Thoracic aorta (tissue), 2 donors: ENCODE data around the gene HDGFL2. TPM values are rescaled to one million over a fixed set of nuclear protein-coding genes. Genes with fewer than 3 reads are reported as not detected.

Experiments
- ATAC-seq: fragments of 150-250 bp; one replicate; pipeline ENCODE4 v1.8.0; 2017; ENCODE audit warnings: low read depth; ENCODE audit not compliant: insufficient number of reproducible peaks, low FRiP score
- DNase-seq: peaks from one replicate; pipeline ENCODE4 v3.0.0-alpha.2; 2020; ENCODE audit warnings: low spot score
- H3K27ac ChIP-seq, 2 donors: fragments of 200-600 bp; sonication (generic); 1 replicate in 1 of 2; 2 replicates in 1 of 2; pipeline ENCODE4 v1.5.1; 2016; ENCODE audit warnings: mild to moderate bottlenecking in 2 of 2, moderate library complexity in 2 of 2
- H3K27me3 ChIP-seq: fragments of 200-600 bp; sonication (generic); replicated peaks from 2 replicates; pipeline ENCODE4 v1.6.0; 2016; ENCODE audit warnings: mild to moderate bottlenecking; ENCODE audit not compliant: insufficient read depth
- H3K36me3 ChIP-seq: fragments of 200-600 bp; sonication (generic); one replicate; pipeline ENCODE4 v1.5.1; 2016
- H3K4me1 ChIP-seq, 2 donors: fragments of 200-600 bp; sonication (generic); 1 replicate in 1 of 2; 2 replicates in 1 of 2; pipeline versions ENCODE4 v1.5.1 to v1.6.0; 2016; ENCODE audit warnings: low read depth in 2 of 2, mild to moderate bottlenecking in 1 of 2; ENCODE audit not compliant: control insufficient read depth in 1 of 2
- H3K4me3 ChIP-seq: fragments of 200-600 bp; sonication (generic); 2 replicates; pipeline ENCODE4 v1.5.1; 2016; ENCODE audit warnings: mild to moderate bottlenecking
- H3K9me3 ChIP-seq: fragments of 200-600 bp; sonication (generic); 2 replicates; pipeline ENCODE4 v1.5.1; 2016
- CTCF ChIP-seq: fragments of 200-600 bp; sonication (generic); IDR thresholded peaks from one replicate; pipeline ENCODE4 v1.5.1; 2019; ENCODE audit warnings: antibody characterized with exemption
- total RNA-seq, 2 donors: library from RNA; depleted of rRNA; stranded (reverse); fragments of >200 nt; gene quantifications; one replicate each; pipeline versions ENCODE4 v1.1.0 to v1.2.3, GENCODE V29; 2016

Gene HDGFL2
- total RNA-seq, 2 donors from 2014 or later = 22.7 to 40.3 TPM

- Histone ChIP-seq H3K36me3 (peaks cover 36% of the 10 kb centered on the region), H3K4me1 (peaks cover 15 to 16% of the 10 kb centered on the region in 2 donors), H3K27me3 (no peaks in the 10 kb centered on the region), H3K27ac (no peak overlapping the region), H3K9me3 (no peaks in the 10 kb centered on the region), H3K4me3 (no peak overlapping the region)
- TF ChIP-seq CTCF = no peak
- no peak for ATAC-seq
- no peak for DNase-seq
Measured at GRCh38 chr19:4454747-4455718, 17.1 kb upstream of the HDGFL2 start.

GRCh38 chr19:4455719-4456475 is 16.2 kb upstream of the HDGFL2 start:
- peaks cover 15 to 16% of the 10 kb centered on the region in 2 donors for H3K4me1 ChIP-seq
- DNase-seq = no peak
- no peaks in the 10 kb centered on the region for H3K9me3 ChIP-seq
- H3K36me3 ChIP-seq = peaks cover 33% of the 10 kb centered on the region
- no peak for TF ChIP-seq CTCF
- peak overlapping the region in 1 of 2 donors; percentile 36 for H3K27ac ChIP-seq
- H3K27me3 ChIP-seq = no peaks in the 10 kb centered on the region
- ATAC-seq = no peak
- peak overlapping the region; percentile 86 for H3K4me3 ChIP-seq

GRCh38 chr19:4456476-4456842 is 15.6 kb upstream of the HDGFL2 start:
- Histone ChIP-seq H3K4me3 (peak overlapping the region; percentile 86), H3K36me3 (peaks cover 28% of the 10 kb centered on the region), H3K27me3 (no peaks in the 10 kb centered on the region), H3K4me1 (peaks cover 15 to 16% of the 10 kb centered on the region in 2 donors), H3K27ac (peak overlapping the region in 1 of 2 donors; percentile 36), H3K9me3 (no peaks in the 10 kb centered on the region)
- ATAC-seq (no peak), DNase-seq (no peak)
- TF ChIP-seq CTCF = no peak

- Histone ChIP-seq H3K4me1 (peaks cover 15 to 16% of the 10 kb centered on the region in 2 donors), H3K27ac (peak overlapping the region; percentile 36 to 69), H3K27me3 (no peaks in the 10 kb centered on the region), H3K4me3 (peak overlapping the region; percentile 86), H3K36me3 (peaks cover 22% of the 10 kb centered on the region), H3K9me3 (no peaks in the 10 kb centered on the region)
- ATAC-seq (no peak), DNase-seq (no peak)
- no peak for TF ChIP-seq CTCF
Measured at GRCh38 chr19:4456843-4457653, 15.0 kb upstream of the HDGFL2 start.
